ENCODE results near the gene MEF2A.

DNA sequence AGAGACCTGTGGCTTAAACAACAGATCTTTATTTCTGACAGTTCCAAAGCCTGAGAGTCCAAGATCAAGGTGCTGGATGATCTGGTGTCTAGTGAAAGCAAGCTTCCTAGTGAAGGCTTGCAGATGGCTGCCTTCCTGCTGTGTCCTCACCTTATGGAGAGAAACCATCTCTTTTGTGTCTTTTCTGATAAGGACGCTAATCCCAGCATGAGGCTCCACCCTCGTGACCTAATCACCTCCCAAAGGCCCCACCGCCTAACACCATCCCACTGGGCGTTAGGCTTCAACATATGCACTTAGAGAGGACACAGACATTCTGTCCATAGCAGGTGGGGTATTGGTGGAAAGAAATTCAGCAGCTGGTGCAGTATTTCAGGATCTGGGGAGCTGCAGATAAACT lies 187.3 kb downstream of the MEF2A start:
- TF ChIP-seq, protein P1, sequence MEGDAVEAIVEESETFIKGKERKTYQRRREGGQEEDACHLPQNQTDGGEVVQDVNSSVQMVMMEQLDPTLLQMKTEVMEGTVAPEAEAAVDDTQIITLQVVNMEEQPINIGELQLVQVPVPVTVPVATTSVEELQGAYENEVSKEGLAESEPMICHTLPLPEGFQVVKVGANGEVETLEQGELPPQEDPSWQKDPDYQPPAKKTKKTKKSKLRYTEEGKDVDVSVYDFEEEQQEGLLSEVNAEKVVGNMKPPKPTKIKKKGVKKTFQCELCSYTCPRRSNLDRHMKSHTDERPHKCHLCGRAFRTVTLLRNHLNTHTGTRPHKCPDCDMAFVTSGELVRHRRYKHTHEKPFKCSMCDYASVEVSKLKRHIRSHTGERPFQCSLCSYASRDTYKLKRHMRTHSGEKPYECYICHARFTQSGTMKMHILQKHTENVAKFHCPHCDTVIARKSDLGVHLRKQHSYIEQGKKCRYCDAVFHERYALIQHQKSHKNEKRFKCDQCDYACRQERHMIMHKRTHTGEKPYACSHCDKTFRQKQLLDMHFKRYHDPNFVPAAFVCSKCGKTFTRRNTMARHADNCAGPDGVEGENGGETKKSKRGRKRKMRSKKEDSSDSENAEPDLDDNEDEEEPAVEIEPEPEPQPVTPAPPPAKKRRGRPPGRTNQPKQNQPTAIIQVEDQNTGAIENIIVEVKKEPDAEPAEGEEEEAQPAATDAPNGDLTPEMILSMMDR (IDR thresholded peaks at IDR 0.05), result no peak
- no peak for TF ChIP-seq POLR2A (IDR thresholded peaks at IDR 0.05)

Data from body of pancreas (tissue), 4 donors.